Peyer's patch (tissue), 4 donors: ENCODE data around the gene UBL4B. TPM values are rescaled to one million over a fixed set of nuclear protein-coding genes. Genes with fewer than 3 reads are reported as not detected.

Experiments
- DNase-seq, 3 donors: peaks; one replicate each; pipeline ENCODE4 v3.0.0-alpha.2; 2017 to 2019
- H3K27ac ChIP-seq, 4 donors: fragments of 200-600 bp; sonication (generic); one replicate each; pipeline ENCODE4 v1.5.1; 2016 to 2019
- H3K27me3 ChIP-seq, 2 donors: fragments of 200-600 bp; sonication (generic); one replicate each; pipeline ENCODE4 v1.5.1; 2019
- H3K36me3 ChIP-seq, 3 donors: fragments of 200-600 bp; sonication (generic); one replicate each; pipeline ENCODE4 v1.5.1; 2016 to 2019
- H3K4me1 ChIP-seq, 4 donors: fragments of 200-600 bp; sonication (generic); one replicate each; pipeline ENCODE4 v1.5.1; 2016 to 2019
- H3K4me3 ChIP-seq, 4 donors: fragments of 200-600 bp; sonication (generic); 1 replicate in 3 of 4; 2 replicates in 1 of 4; pipeline ENCODE4 v1.5.1; 2016 to 2019; ENCODE audit warnings: mild to moderate bottlenecking in 1 of 4
- H3K9me3 ChIP-seq, 4 donors: fragments of 200-600 bp; sonication (generic); one replicate each; pipeline ENCODE4 v1.5.1; 2016 to 2019; ENCODE audit warnings: mild to moderate bottlenecking in 1 of 4
- CTCF ChIP-seq, 6 experiments: fragments of 450-650 bp in 4 of 6; fragments of 200-600 bp in 2 of 6; sonication (generic) in 1 of 6; IDR thresholded peaks; one replicate each; pipeline ENCODE4 v1.5.1; 2017 to 2019; ENCODE audit warnings: antibody characterized with exemption in 6 of 6, mild to moderate bottlenecking in 3 of 6, moderate library complexity in 1 of 6
- POLR2A ChIP-seq, 2 donors: fragments of 450-650 bp; IDR thresholded peaks; one replicate each; pipeline ENCODE4 v1.5.1; 2017; ENCODE audit warnings: antibody characterized with exemption in 2 of 2, mild to moderate bottlenecking in 2 of 2, moderate library complexity in 2 of 2
- total RNA-seq, 4 donors: library from RNA; depleted of rRNA; stranded (reverse); fragments of >200 nt; gene quantifications; one replicate each; pipeline ENCODE4 v1.1.0, GENCODE V29; 2016

Gene UBL4B
- total RNA-seq, 4 donors from 2014 or later: not detected

- peak overlapping the region in 2 of 4 donors; percentile 51 to 74 for H3K27ac ChIP-seq
- H3K27me3 ChIP-seq: peaks cover 0 to 8% of the 10 kb centered on the region in 2 donors
- H3K4me1 ChIP-seq: peaks cover 0 to 15% (median 3%) of the 10 kb centered on the region in 4 donors
- DNase-seq: no peak
- no peak for TF ChIP-seq CTCF (IDR thresholded peaks at IDR 0.05)
- TF ChIP-seq POLR2A (IDR thresholded peaks at IDR 0.05): no peak
- H3K9me3 ChIP-seq: no peaks in the 10 kb centered on the region
- H3K4me3 ChIP-seq: peak overlapping the region; percentile 36 to 74 (median 65)
- no peaks in the 10 kb centered on the region for H3K36me3 ChIP-seq
Observed at GRCh38 chr1:110083061-110083865, 29.0 kb upstream of the UBL4B start.

GRCh38 chr1:110083866-110084226, 28.4 kb upstream of the UBL4B start:
- no peak for DNase-seq
- peaks cover 0 to 8% of the 10 kb centered on the region in 2 donors for H3K27me3 ChIP-seq
- H3K4me1 ChIP-seq: peaks cover 0 to 15% (median 3%) of the 10 kb centered on the region in 4 donors
- H3K27ac ChIP-seq: peak overlapping the region; percentile 11 to 74 (median 57)
- TF ChIP-seq CTCF (IDR thresholded peaks at IDR 0.05) (no peak), POLR2A (IDR thresholded peaks at IDR 0.05) (no peak)
- H3K36me3 ChIP-seq: no peaks in the 10 kb centered on the region
- H3K4me3 ChIP-seq: peak overlapping the region; percentile 36 to 74 (median 65)
- no peaks in the 10 kb centered on the region for H3K9me3 ChIP-seq

- DNase-seq: peak; percentile 19 to 76 (median 67)
- Histone ChIP-seq H3K4me1 (peaks cover 0 to 15% (median 3%) of the 10 kb centered on the region in 4 donors), H3K27me3 (peaks cover 0 to 8% of the 10 kb centered on the region in 2 donors), H3K9me3 (no peaks in the 10 kb centered on the region), H3K36me3 (no peaks in the 10 kb centered on the region), H3K27ac (peak overlapping the region; percentile 11 to 74 (median 57)), H3K4me3 (peak overlapping the region; percentile 36 to 74 (median 65))
- TF ChIP-seq POLR2A (IDR thresholded peaks at IDR 0.05): no peak
- TF ChIP-seq CTCF (IDR thresholded peaks at IDR 0.05): no peak
Observed at GRCh38 chr1:110084227-110085078, 27.8 kb upstream of the UBL4B start.

GRCh38 chr1:110085671-110086070, 26.6 kb upstream of the UBL4B start:
- TF ChIP-seq POLR2A (IDR thresholded peaks at IDR 0.05) (no peak), CTCF (IDR thresholded peaks at IDR 0.05) (no peak)
- H3K9me3 ChIP-seq: no peaks in the 10 kb centered on the region
- H3K36me3 ChIP-seq: no peaks in the 10 kb centered on the region
- H3K4me1 ChIP-seq: peaks cover 0 to 15% (median 3%) of the 10 kb centered on the region in 4 donors
- no peak overlapping the region for H3K4me3 ChIP-seq
- no peak overlapping the region for H3K27ac ChIP-seq
- DNase-seq: no peak
- peaks cover 0 to 8% of the 10 kb centered on the region in 2 donors for H3K27me3 ChIP-seq

GRCh38 chr1:110086961-110087360, 25.3 kb upstream of the UBL4B start:
- H3K27ac ChIP-seq: no peak overlapping the region
- TF ChIP-seq CTCF (IDR thresholded peaks at IDR 0.05) (no peak), POLR2A (IDR thresholded peaks at IDR 0.05) (no peak)
- peaks cover 0 to 15% (median 3%) of the 10 kb centered on the region in 4 donors for H3K4me1 ChIP-seq
- no peaks in the 10 kb centered on the region for H3K9me3 ChIP-seq
- H3K27me3 ChIP-seq: peaks cover 0 to 8% of the 10 kb centered on the region in 2 donors
- no peaks in the 10 kb centered on the region for H3K36me3 ChIP-seq
- DNase-seq: no peak
- H3K4me3 ChIP-seq: no peak overlapping the region
